GM23338 (cell line): ENCODE measurements around the gene PPIP5K2. TPM values are rescaled to one million over a fixed set of nuclear protein-coding genes. Genes with fewer than 3 reads are reported as not detected.

ENCODE experiments used
- ATAC-seq: fragments of 200-7000 bp; cut with Tn5 transposase; 3 replicates; pipeline ENCODE4 v1.9.1; 2020
- DNase-seq: peaks from one replicate; pipeline ENCODE4 v3.0.0-alpha.2; 2015; ENCODE audit warnings: low spot score
- H2AFZ ChIP-seq: fragments of 200-600 bp; sonication (generic); 2 replicates; pipeline ENCODE4 v1.8.0; 2016; ENCODE audit warnings: antibody characterized with exemption, mild to moderate bottlenecking, moderate library complexity
- H3F3A ChIP-seq: fragments of 200-600 bp; sonication (generic); replicated peaks from 2 replicates; pipeline ENCODE4 v1.8.0; 2017; ENCODE audit warnings: antibody characterized with exemption, mixed run types, low read depth
- H3K27ac ChIP-seq: fragments of 200-600 bp; sonication (generic); 2 replicates; pipeline ENCODE4 v1.6.1; 2016; ENCODE audit warnings: low read depth
- H3K27me3 ChIP-seq: fragments of 200-600 bp; sonication (generic); 2 replicates; pipeline ENCODE4 v1.8.0; 2016; ENCODE audit warnings: mild to moderate bottlenecking, mixed run types, moderate library complexity; ENCODE audit not compliant: insufficient read depth
- H3K36me3 ChIP-seq: fragments of 200-600 bp; sonication (generic); 2 replicates; pipeline ENCODE4 v1.8.0; 2016; ENCODE audit warnings: mild to moderate bottlenecking; ENCODE audit not compliant: insufficient read depth
- H3K4me1 ChIP-seq: fragments of 200-600 bp; sonication (generic); 2 replicates; pipeline ENCODE4 v1.8.0; 2016; ENCODE audit warnings: mild to moderate bottlenecking, moderate library complexity; ENCODE audit not compliant: insufficient read depth
- H3K4me2 ChIP-seq: fragments of 200-600 bp; sonication (generic); 2 replicates; pipeline ENCODE4 v1.7.1; 2017; ENCODE audit warnings: mixed run types
- H3K4me3 ChIP-seq: fragments of 200-600 bp; sonication (generic); 2 replicates; pipeline ENCODE4 v1.6.1; 2016; ENCODE audit warnings: mixed run types
- H3K79me2 ChIP-seq: fragments of 200-600 bp; sonication (generic); replicated peaks from 2 replicates; pipeline ENCODE4 v1.8.0; 2017; ENCODE audit warnings: mild to moderate bottlenecking; ENCODE audit not compliant: insufficient read depth
- H3K9me2 ChIP-seq: fragments of 200-600 bp; sonication (generic); 2 replicates; pipeline ENCODE4 v1.8.0; 2017; ENCODE audit not compliant: insufficient read depth
- H4K20me1 ChIP-seq: fragments of 200-600 bp; sonication (generic); replicated peaks from 2 replicates; pipeline ENCODE4 v1.8.0; 2017; ENCODE audit warnings: mild to moderate bottlenecking; ENCODE audit not compliant: insufficient read depth
- H3K27ac Mint-ChIP-seq: 2 replicates; pipeline ENCODE4 v1.8.0; 2020; ENCODE audit warnings: inconsistent platforms, mild to moderate bottlenecking, moderate library complexity, mixed read lengths
- H3K27me3 Mint-ChIP-seq: 3 replicates; pipeline ENCODE4 v1.8.0; 2022; ENCODE audit warnings: low read depth, mild to moderate bottlenecking, moderate library complexity, mixed read lengths, inconsistent platforms; ENCODE audit not compliant: insufficient read depth, poor library complexity
- H3K36me3 Mint-ChIP-seq: 3 replicates; pipeline ENCODE4 v1.8.0; 2021; ENCODE audit warnings: low read depth, mild to moderate bottlenecking, inconsistent platforms, moderate library complexity, mixed read lengths
- H3K4me1 Mint-ChIP-seq: 3 replicates; pipeline ENCODE4 v1.8.0; 2020; ENCODE audit warnings: mild to moderate bottlenecking, inconsistent platforms, mixed read lengths
- H3K4me3 Mint-ChIP-seq: 3 replicates; pipeline ENCODE4 v1.8.0; 2021; ENCODE audit warnings: moderate library complexity, mild to moderate bottlenecking, inconsistent platforms, mixed read lengths
- H3K9me3 Mint-ChIP-seq: 3 replicates; pipeline ENCODE4 v1.8.0; 2020; ENCODE audit warnings: moderate library complexity, mild to moderate bottlenecking, inconsistent platforms, mixed read lengths
- CREB1 ChIP-seq: fragments of 250-450 bp; sonication (Bioruptor Pico); IDR thresholded peaks from 2 replicates; pipeline ENCODE4 v1.5.0; 2020; ENCODE audit warnings: low read depth, mild to moderate bottlenecking, moderate library complexity
- CTCF ChIP-seq, 2 experiments: fragments of 200-600 bp in 1 of 2; sonication (generic) in 1 of 2; conservative IDR thresholded peaks; 2 replicates each; pipeline versions ENCODE4 v1.5.1 to v1.6.1; 2016 to 2017; ENCODE audit warnings: antibody characterized with exemption in 2 of 2, low read depth in 2 of 2, mild to moderate bottlenecking in 2 of 2, moderate library complexity in 1 of 2
- ETS1 ChIP-seq: IDR thresholded peaks from 2 replicates; pipeline ENCODE4 v1.6.1; 2016; ENCODE audit warnings: antibody characterized with exemption
- EZH2 ChIP-seq: fragments of 200-600 bp; sonication (generic); IDR thresholded peaks from one replicate; pipeline ENCODE4 v1.8.0; 2017; ENCODE audit warnings: antibody characterized with exemption, mild to moderate bottlenecking, low read depth; ENCODE audit not compliant: unreplicated experiment
- JUNB ChIP-seq: IDR thresholded peaks from one replicate; pipeline ENCODE4 v1.6.1; 2016; ENCODE audit warnings: antibody characterized with exemption; ENCODE audit not compliant: unreplicated experiment
- NANOG ChIP-seq: IDR thresholded peaks from 2 replicates; pipeline ENCODE4 v1.6.1; 2016; ENCODE audit warnings: antibody characterized with exemption, borderline replicate concordance
- REST ChIP-seq: IDR thresholded peaks from one replicate; pipeline ENCODE4 v1.6.1; 2018; ENCODE audit warnings: antibody characterized with exemption; ENCODE audit not compliant: unreplicated experiment
- ZNF462 ChIP-seq: fragments of 250-450 bp; sonication (Bioruptor Pico); IDR thresholded peaks from 2 replicates; pipeline ENCODE4 v1.5.0; 2020; ENCODE audit warnings: mild to moderate bottlenecking, moderate library complexity
- polyA plus RNA-seq: library from polyadenylated mRNA; unstranded; fragments of >200 nt; fragmentation: Nextera tagmentation; extraction: Ambion mirVana; gene quantifications from 2 replicates; pipeline ENCODE4 v1.2.1, GENCODE V29; 2016
- total RNA-seq: library from RNA; depleted of rRNA; stranded (reverse); fragments of >200 nt; shearing (Covaris generic); gene quantifications from 2 replicates; pipeline ENCODE4 v1.2.3, GENCODE V29; 2014

The PPIP5K2 gene
- total and polyA plus RNA-seq, 2 experiments from 2014 or later = 41.7 to 45.4 TPM

- TF ChIP-seq NANOG (no peak), CREB1 (no peak), CTCF (conservative IDR thresholded peaks at IDR 0.05; ENCODE audit: low read depth in 2 of 2) (no peak), EZH2 (no peak), REST (no peak), ETS1 (no peak), JUNB (no peak)
Observed at GRCh38 chr5:103151156-103151555, 31.1 kb downstream of the PPIP5K2 start (continued).

- no peak overlapping the region for H2AFZ ChIP-seq
- no peak overlapping the region for H3K27ac Mint-ChIP-seq
- H3K4me3 ChIP-seq = no peak overlapping the region
- H3K27me3 ChIP-seq = no peaks in the 10 kb centered on the region
- H3K4me2 ChIP-seq = no peak overlapping the region
- no peaks in the 10 kb centered on the region for H3F3A ChIP-seq
- H3K9me3 Mint-ChIP-seq = no peaks in the 10 kb centered on the region
- no peak for ATAC-seq
- H3K9me2 ChIP-seq = no peaks in the 10 kb centered on the region
- H3K36me3 Mint-ChIP-seq = peaks cover 13% of the 10 kb centered on the region; the same call in 1 of the 3 replicates
- no peaks in the 10 kb centered on the region for H4K20me1 ChIP-seq
- H3K36me3 ChIP-seq = no peaks in the 10 kb centered on the region
- no peaks in the 10 kb centered on the region for H3K4me1 Mint-ChIP-seq
- H3K27ac ChIP-seq = no peak overlapping the region
- H3K79me2 ChIP-seq = no peaks in the 10 kb centered on the region
- peaks cover under 1% of the 10 kb centered on the region; the same call in 1 of the 2 replicates for H3K4me1 ChIP-seq
- no peaks in the 10 kb centered on the region for H3K27me3 Mint-ChIP-seq
- DNase-seq = no peak
- no peak overlapping the region for H3K4me3 Mint-ChIP-seq
- TF ChIP-seq EZH2 (no peak), CTCF (conservative IDR thresholded peaks at IDR 0.05; ENCODE audit: low read depth in 2 of 2) (no peak), ETS1 (no peak), ZNF462 (CRISPR knock-in tag) (no peak), JUNB (no peak)
Observed at GRCh38 chr5:103166706-103167105, 46.6 kb downstream of the PPIP5K2 start.
